H1 (cell line): ENCODE measurements around the gene FOSB. TPM values are rescaled to one million over a fixed set of nuclear protein-coding genes. Genes with fewer than 3 reads are reported as not detected.

Source experiments
- BACH1 ChIP-seq: IDR thresholded peaks from 2 replicates; pipeline ENCODE4 v1.6.1; 2012; ENCODE audit warnings: low read length, improper control_type of control experiment
- CHD2 ChIP-seq: IDR thresholded peaks from 2 replicates; pipeline ENCODE4 v1.6.1; 2012; ENCODE audit warnings: low read length, improper control_type of control experiment
- CTBP2 ChIP-seq: IDR thresholded peaks from 2 replicates; pipeline ENCODE4 v1.7.0; 2011; ENCODE audit warnings: borderline replicate concordance, mild to moderate bottlenecking, moderate library complexity, mixed read lengths, low read length; ENCODE audit not compliant: insufficient read depth, insufficient read length
- EGR1 ChIP-seq: IDR thresholded peaks from 2 replicates; pipeline ENCODE4 v1.6.1; 2011; ENCODE audit warnings: low read depth, low read length, borderline replicate concordance
- FOSL1 ChIP-seq: IDR thresholded peaks from 2 replicates; pipeline ENCODE4 v1.6.1; 2011; ENCODE audit warnings: mild to moderate bottlenecking, low read depth, low read length, moderate library complexity; ENCODE audit not compliant: insufficient read depth
- HDAC2 ChIP-seq, 2 experiments: fragments of 300-600 bp in 1 of 2; sonication (generic) in 1 of 2; IDR thresholded peaks; 2 replicates each; pipeline ENCODE4 v1.6.1; 2011 to 2012; ENCODE audit warnings: low read depth in 2 of 2, low read length in 2 of 2, mild to moderate bottlenecking in 2 of 2, moderate library complexity in 2 of 2, borderline replicate concordance in 1 of 2, inconsistent platforms in 1 of 2
- HDAC6 ChIP-seq: IDR thresholded peaks from one replicate; pipeline ENCODE4 v1.7.1; 2012; ENCODE audit warnings: low read depth, mild to moderate bottlenecking, inconsistent platforms, low read length, moderate library complexity
- KDM4A ChIP-seq: IDR thresholded peaks from one replicate; pipeline ENCODE4 v1.7.1; 2012; ENCODE audit warnings: low read depth, mild to moderate bottlenecking, moderate library complexity, low read length, inconsistent platforms; ENCODE audit not compliant: severe bottlenecking
- KDM5A ChIP-seq: fragments of 200-600 bp; IDR thresholded peaks from 2 replicates; pipeline ENCODE4 v1.7.1; 2012; ENCODE audit warnings: mild to moderate bottlenecking, low read length, inconsistent platforms, mixed read lengths
- NANOG ChIP-seq: IDR thresholded peaks from 2 replicates; pipeline ENCODE4 v1.6.1; 2011; ENCODE audit warnings: low read length, low read depth, mild to moderate bottlenecking, inconsistent platforms; ENCODE audit not compliant: insufficient read depth, poor library complexity, severe bottlenecking
- NRF1 ChIP-seq: IDR thresholded peaks from 2 replicates; pipeline ENCODE4 v1.6.1; 2011; ENCODE audit warnings: mild to moderate bottlenecking, low read depth, low read length, improper control_type of control experiment
- POLR2A ChIP-seq, 2 experiments: IDR thresholded peaks; 1 replicate in 1 of 2; 2 replicates in 1 of 2; pipeline ENCODE4 v1.6.1; 2011; ENCODE audit warnings: low read depth in 2 of 2, low read length in 2 of 2, mild to moderate bottlenecking in 2 of 2; ENCODE audit errors: control extremely low read depth in 1 of 2
- POLR2AphosphoS5 ChIP-seq: IDR thresholded peaks from 2 replicates; pipeline ENCODE4 v1.6.1; 2011; ENCODE audit warnings: low read depth, low read length
- RNF2 ChIP-seq: fragments of 200-900, 300-1000 bp; sonication (generic); IDR thresholded peaks from 2 replicates; pipeline ENCODE4 v1.7.1; 2016; ENCODE audit warnings: borderline replicate concordance, low read depth, mild to moderate bottlenecking, antibody characterized with exemption, low read length; ENCODE audit not compliant: poor library complexity, severe bottlenecking; ENCODE audit errors: missing control alignments
- SP1 ChIP-seq: IDR thresholded peaks from 2 replicates; pipeline ENCODE4 v1.6.1; 2011; ENCODE audit warnings: low read depth, low read length
- SUZ12 ChIP-seq: fragments of 200-600 bp; sonication (generic); IDR thresholded peaks from 2 replicates; pipeline ENCODE4 v1.6.1; 2012; ENCODE audit warnings: mild to moderate bottlenecking, inconsistent platforms, low read length, moderate library complexity, mixed read lengths
- TBP ChIP-seq: IDR thresholded peaks from 2 replicates; pipeline ENCODE4 v1.6.1; 2011; ENCODE audit warnings: low read depth, low read length, improper control_type of control experiment
- TEAD4 ChIP-seq: IDR thresholded peaks from 2 replicates; pipeline ENCODE4 v1.6.1; 2012; ENCODE audit warnings: low read depth, low read length, inconsistent platforms, mixed read lengths
- polyA plus RNA-seq, 7 experiments: library from polyadenylated mRNA; depleted of rRNA in 3 of 7; stranded (reverse) in 5 of 7; unstranded in 2 of 7; fragments of >200 nt in 5 of 7; fragments of 200-250 nt in 2 of 7; gene quantifications; 1 replicate in 5 of 7; 2 replicates in 1 of 7; 4 replicates in 1 of 7; pipeline versions ENCODE4 v1.2.1 to v1.2.3, GENCODE V29; 2011 to 2013; ENCODE audit warnings: missing spikeins in 2 of 7, mixed read lengths in 2 of 7
- total RNA-seq: library from RNA; stranded (reverse); fragmentation: NEBNext Ultra II Directional; extraction: Animal tissue kit (Norgen Biotek cat#: 25700); gene quantifications from 2 replicates; pipeline ENCODE4 v1.2.1, GENCODE V29; 2021
- TF ChIP-seq, protein P1 (sequence below): IDR thresholded peaks from 2 replicates; pipeline ENCODE4 v1.6.1; 2012; ENCODE audit warnings: inconsistent platforms
- TF ChIP-seq, protein P2 (sequence below), 3 experiments: IDR thresholded peaks; 1 replicate in 2 of 3; 2 replicates in 1 of 3; pipeline versions ENCODE4 v1.5.1 to v1.6.1; 2011; ENCODE audit warnings: low read length in 3 of 3, mild to moderate bottlenecking in 3 of 3, inconsistent platforms in 2 of 3, low read depth in 1 of 3, moderate library complexity in 1 of 3; ENCODE audit not compliant: insufficient read depth in 1 of 3; ENCODE audit errors: control extremely low read depth in 1 of 3

The FOSB gene
- total and polyA plus RNA-seq, 2 of the 8 experiments (the other 6 are each of a cell fraction or from before 2014, with no cell fraction given): 0.44 to 2.7 TPM

DNA sequence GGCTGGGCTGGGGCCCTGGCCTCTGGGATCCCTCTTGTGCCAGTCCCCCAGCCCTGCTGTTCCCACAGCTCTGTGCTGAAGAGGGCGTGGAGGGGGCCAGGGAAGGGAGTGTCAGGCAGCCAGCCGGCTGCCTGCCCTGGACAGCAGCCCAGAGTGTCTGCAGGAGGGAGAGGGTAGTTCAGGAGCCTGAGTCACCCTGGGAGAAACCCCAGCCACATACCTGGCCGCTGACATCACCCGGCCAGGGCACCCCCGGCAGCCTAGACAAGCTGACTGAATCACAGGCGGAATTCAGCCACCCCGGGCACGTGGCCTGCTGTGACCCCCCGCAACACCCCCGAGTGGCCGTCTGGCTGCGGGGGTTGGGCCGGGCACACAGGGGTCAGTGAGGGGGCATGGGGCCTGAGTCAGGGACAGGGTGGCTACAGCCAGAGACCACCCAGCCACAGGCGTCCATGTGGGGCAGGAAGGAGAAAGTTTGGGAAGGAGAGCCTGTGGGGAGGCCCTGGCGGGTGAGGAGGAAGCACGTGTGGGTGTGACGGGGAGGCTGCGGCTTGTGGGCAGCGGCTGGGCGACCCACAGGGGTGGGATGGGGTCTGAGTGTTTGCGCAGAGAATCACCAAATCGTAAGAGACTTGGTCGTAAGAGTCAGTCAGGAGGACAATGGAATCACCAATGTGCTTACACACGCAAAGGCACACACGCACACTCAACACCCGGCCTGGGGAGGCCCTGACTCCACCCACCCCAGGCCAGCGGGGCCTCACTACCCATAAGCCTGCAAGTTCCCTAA, 11.9 kb upstream of the FOSB start (continued):
- no peak for TF ChIP-seq RNF2
- TF ChIP-seq EGR1: 0 out of 2 replicates have a peak, but pooled peaks have one; percentile 12
- no peak for TF ChIP-seq HDAC2 (IDR thresholded peaks at IDR 0.05; ENCODE audit: borderline replicate concordance in 1 of 2, low read depth in 2 of 2, low read length in 2 of 2)
- no peak for TF ChIP-seq CTBP2
- TF ChIP-seq HDAC6: no peak
- no peak for TF ChIP-seq SP1
- TF ChIP-seq TBP: peak; percentile 28; the same call in 1 of the 2 replicates
- TF ChIP-seq BACH1: peak; percentile 44; the same call in 1 of the 2 replicates
- TF ChIP-seq NANOG: no peak
- TF ChIP-seq POLR2AphosphoS5: peak; percentile 41; the same call in 1 of the 2 replicates
- TF ChIP-seq KDM4A: no peak
- TF ChIP-seq, protein P1, sequence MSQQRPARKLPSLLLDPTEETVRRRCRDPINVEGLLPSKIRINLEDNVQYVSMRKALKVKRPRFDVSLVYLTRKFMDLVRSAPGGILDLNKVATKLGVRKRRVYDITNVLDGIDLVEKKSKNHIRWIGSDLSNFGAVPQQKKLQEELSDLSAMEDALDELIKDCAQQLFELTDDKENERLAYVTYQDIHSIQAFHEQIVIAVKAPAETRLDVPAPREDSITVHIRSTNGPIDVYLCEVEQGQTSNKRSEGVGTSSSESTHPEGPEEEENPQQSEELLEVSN: no peak; the same call in 1 of the 2 replicates
- no peak for TF ChIP-seq CHD2
- TF ChIP-seq KDM5A: no peak
- TF ChIP-seq NRF1: no peak
- TF ChIP-seq SUZ12: no peak
- peak in 1 of 2 experiments; percentile 68; a peak in 2 of 3 replicates for TF ChIP-seq POLR2A (IDR thresholded peaks at IDR 0.05; ENCODE audit: control extremely low read depth in 1 of 2, low read depth in 2 of 2, low read length in 2 of 2)
- TF ChIP-seq, protein P2, sequence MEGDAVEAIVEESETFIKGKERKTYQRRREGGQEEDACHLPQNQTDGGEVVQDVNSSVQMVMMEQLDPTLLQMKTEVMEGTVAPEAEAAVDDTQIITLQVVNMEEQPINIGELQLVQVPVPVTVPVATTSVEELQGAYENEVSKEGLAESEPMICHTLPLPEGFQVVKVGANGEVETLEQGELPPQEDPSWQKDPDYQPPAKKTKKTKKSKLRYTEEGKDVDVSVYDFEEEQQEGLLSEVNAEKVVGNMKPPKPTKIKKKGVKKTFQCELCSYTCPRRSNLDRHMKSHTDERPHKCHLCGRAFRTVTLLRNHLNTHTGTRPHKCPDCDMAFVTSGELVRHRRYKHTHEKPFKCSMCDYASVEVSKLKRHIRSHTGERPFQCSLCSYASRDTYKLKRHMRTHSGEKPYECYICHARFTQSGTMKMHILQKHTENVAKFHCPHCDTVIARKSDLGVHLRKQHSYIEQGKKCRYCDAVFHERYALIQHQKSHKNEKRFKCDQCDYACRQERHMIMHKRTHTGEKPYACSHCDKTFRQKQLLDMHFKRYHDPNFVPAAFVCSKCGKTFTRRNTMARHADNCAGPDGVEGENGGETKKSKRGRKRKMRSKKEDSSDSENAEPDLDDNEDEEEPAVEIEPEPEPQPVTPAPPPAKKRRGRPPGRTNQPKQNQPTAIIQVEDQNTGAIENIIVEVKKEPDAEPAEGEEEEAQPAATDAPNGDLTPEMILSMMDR (IDR thresholded peaks at IDR 0.05; ENCODE audit: control extremely low read depth in 1 of 3, insufficient read depth in 1 of 3, low read depth in 1 of 3, low read length in 3 of 3): no peak
- TF ChIP-seq FOSL1: no peak
- TF ChIP-seq TEAD4: peak; percentile 83
